Measurements from ENCODE around the gene ADGRD1.

The ADGRD1 gene

GRCh38 chr12:131177599-131177998 lies 223.9 kb downstream of the ADGRD1 start:
- no peak for DNase-seq

GRCh38 chr12:131187602-131188001 lies 233.9 kb downstream of the ADGRD1 start:
- no peak for DNase-seq

GRCh38 chr12:131188131-131189050 lies 234.7 kb downstream of the ADGRD1 start:
- no peak for DNase-seq

GRCh38 chr12:131189781-131190180 lies 236.1 kb downstream of the ADGRD1 start:
- DNase-seq = no peak

GRCh38 chr12:131190965-131191364 lies 237.3 kb downstream of the ADGRD1 start:
- DNase-seq = no peak
